ENCODE measurements around the gene LRP8.

DNA sequence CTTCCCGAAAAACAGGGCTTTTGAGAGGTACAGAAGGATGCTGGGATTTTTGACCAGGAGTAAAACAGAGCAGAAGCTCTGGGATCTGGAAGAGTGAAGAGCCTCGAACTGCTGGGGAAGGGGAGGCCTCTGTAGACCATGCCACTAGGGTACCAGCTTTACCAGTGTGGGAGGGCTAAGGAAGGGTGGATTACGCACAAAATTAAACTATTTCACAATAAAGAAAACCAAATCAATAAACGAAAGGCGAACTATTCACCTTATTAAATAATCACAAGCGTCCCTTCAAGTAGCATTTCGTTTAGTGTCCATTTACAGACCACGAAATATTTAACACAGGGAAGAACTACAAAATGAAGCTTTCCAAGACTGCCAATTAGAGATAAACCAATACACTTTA lies 108.2 kb downstream of the LRP8 start:
- TF ChIP-seq EZH2 (IDR thresholded peaks at IDR 0.05; ENCODE audit: insufficient read depth, poor library complexity, severe bottlenecking) (no peak), EZH2phosphoT487 (IDR thresholded peaks at IDR 0.05; ENCODE audit: insufficient read depth, low read depth) (no peak)

All from GM23248 (cell line).